Left renal cortex interstitium (tissue), 4 donors: Measurements from ENCODE around the gene NOL11. TPM values are rescaled to one million over a fixed set of nuclear protein-coding genes. Genes with fewer than 3 reads are reported as not detected.
"Not testable (repeated sequence)": the region's sequence is repeated elsewhere in the genome, so short reads cannot be mapped to it uniquely, and the experiment has no call there.

Source experiments
- DNase-seq, 4 donors: peaks; one replicate each; pipeline ENCODE4 v3.0.0-alpha.2; 2013; ENCODE audit warnings: low read depth in 4 of 4, low spot score in 2 of 4, missing footprints in 1 of 4
- polyA plus RNA-seq, 4 donors: library from polyadenylated mRNA; unstranded; fragments of 120-200 nt; gene quantifications; one replicate each; pipeline ENCODE4 v1.2.1, GENCODE V29; 2013; ENCODE audit not compliant: insufficient read length in 4 of 4

NOL11 gene
- polyA plus RNA-seq, 4 donors = 86.0 to 97.6 (median 92.3) TPM

DNA sequence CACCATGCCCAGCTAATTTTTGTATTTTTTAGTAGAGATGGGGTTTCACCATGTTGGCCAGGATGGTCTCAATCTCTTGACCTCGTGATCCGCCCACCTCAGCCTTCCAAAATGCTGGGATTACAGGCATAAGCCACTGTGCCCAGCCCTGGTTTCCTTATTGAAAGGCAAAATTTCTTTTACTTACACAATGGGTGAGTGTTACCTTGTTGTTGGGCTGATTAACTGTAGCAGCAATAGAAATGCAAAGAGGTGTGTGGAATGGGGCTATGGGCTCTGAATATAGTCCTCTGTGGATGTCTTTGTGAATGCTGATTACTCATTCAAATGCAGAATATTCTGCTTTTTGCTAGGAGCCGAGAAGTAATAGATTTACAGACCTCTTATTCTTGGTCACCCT lies 34.4 kb downstream of the NOL11 start:
- not testable (repeated sequence) for DNase-seq

DNA sequence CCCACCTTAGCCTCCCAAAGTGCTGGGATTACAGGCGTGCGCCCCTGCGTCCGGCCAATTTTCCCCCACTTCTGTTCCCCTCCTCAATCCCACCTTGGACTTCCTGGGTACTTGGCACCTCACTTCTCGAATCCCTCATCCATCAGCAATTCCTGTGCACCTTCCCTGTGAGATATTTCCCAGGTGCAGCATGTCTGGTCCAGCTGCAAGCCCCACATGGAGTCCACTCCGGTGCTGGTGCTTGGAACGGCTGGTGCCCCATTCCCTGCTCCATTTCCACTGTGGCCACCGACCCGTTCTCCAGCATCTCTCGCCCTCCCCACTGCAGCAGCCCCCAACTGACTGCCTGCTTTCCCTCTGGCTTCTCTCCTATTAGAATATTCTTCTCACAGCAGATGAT lies 35.3 kb downstream of the NOL11 start:
- DNase-seq = no peak

GRCh38 chr17:67754001-67754400 lies 36.3 kb downstream of the NOL11 start:
- DNase-seq = no peak

- DNase-seq = not testable (repeated sequence)
Measured at GRCh38 chr17:67754686-67755085, 37.0 kb downstream of the NOL11 start.

GRCh38 chr17:67756766-67757165 lies 39.0 kb downstream of the NOL11 start:
- DNase-seq = not testable (repeated sequence)

- no peak for DNase-seq
Measured at GRCh38 chr17:67759355-67760171, 41.8 kb downstream of the NOL11 start.

DNA sequence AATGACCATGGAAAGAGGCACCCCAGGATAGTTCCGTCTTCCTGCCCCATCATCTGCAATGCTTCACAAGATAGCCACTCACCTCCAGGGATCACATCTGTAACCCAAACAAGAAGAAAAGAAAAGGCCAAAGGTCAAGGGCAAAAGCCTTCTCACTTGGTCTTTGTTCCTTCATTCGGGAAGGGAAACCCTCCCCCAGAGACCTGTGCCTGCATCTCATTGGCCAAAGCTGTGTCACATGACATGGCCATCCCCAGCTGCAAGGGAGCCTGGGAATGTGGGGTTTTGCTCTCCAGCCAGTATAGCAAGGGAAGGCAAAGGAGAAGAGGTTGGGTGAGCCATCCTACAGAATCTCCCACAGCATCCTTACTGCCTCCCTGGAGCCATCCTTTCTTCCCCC lies 47.9 kb downstream of the NOL11 start:
- no peak for DNase-seq

DNA sequence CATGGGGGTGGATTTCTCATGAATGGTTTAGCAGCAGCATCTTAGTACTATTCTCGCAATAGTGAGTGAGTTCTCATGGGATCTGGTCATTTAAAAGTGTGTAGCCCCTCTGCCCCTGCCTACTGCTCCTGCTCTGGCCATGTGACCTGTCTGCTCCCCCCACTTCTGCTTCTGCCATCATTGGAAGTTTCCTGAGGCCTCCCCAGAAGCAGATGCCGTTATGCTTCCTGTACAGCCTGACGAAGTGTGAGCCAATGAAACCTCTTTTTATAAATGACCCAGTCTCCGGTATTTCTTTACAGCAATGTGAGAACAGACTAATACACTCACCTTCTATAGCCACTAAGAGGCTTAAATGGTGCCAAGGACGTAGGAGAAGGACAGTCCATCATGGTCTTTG lies 51.5 kb downstream of the NOL11 start:
- DNase-seq = no peak

GRCh38 chr17:67770539-67770938 lies 52.8 kb downstream of the NOL11 start:
- DNase-seq = no peak

DNA sequence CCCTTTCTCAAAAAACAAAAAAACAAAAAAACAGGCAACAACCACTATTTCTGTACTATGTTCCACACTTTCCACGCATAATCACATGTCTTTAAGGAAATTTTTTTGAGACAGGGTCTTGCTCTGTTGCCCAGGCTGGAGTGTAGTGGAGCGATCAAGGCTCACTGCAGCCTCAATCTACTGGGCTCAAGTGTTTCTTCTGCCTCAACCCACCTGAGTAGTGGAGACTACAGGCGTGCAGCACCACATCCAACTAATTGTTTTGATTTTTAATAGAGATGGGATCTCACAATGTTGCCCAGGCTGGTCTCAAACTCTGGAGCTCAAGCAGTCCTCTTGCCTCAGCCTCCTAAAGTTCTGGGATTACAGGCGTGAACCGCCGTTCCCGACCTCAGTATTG lies 54.9 kb downstream of the NOL11 start:
- no peak for DNase-seq

DNA sequence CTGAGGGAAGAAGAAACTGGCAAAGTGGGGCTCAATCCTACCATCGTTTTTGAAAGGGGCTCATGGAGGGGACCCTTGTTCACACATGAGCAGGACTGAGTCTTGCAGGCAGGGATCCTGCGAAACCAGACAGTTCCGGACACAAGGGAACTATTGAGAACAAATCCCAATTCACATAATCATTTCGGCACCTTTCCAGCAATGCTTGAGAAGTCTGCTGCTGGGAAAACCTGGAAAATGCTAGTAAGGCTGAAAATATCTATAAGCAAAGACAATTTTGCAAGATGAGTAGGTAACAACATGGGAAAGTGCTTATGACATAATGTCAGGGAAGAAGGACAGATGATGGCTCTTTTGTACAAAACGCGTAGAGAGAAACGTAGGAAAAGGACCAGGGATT lies 55.5 kb downstream of the NOL11 start:
- no peak for DNase-seq

GRCh38 chr17:67779098-67779672 lies 61.4 kb downstream of the NOL11 start:
- no peak for DNase-seq

DNA sequence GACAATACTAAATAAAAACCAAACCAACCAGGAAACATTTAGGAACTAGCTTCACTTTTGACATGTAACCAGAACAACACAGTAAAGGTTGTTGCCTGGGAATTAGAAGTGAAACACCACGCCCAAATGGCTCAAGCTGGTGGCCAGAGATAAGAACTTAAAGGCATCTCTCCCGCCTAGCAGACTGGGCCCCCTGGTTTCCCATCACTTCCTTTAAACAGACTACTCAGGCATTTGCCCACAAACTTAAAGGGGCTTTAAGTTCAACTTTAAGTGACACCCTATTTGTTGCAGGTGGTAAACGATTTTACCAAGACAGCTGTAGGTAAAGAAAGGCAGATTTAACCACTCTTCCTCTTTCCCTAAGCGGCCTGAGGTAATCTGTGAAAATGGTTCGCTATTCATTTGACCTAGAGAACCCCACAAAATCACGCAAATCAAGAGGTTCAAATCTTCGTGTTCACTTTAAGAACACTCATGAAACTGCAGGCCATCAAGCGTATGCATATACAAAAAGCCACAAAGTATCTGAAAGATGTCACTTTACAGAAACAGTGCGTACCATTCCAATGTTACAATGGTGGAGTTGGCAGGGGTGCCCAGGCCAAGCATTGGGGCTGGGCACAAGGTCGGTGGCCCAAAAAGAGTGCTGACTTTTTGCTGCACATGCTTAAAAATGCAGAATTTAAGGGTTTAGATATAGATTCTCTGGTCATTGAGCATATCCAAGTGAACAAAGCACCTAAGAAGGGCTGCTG lies 66.8 kb downstream of the NOL11 start:
- DNase-seq = no peak

DNA sequence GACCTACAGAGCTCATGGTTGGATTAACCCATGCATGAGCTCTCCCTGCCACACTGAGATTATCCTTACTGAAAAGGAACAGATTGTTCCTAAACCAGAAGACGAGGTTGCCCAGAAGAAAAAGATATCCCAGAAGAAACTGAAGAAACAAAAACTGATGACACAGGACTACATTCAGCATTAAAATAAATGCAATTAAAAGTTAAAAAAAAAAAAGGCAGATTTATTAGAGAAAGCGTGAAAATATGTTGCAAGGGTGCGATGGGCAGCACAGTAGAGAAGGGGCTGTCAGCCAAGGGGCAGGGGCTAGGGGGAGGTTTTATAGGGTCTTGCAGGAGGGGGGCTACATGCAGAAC lies 67.4 kb downstream of the NOL11 start:
- DNase-seq = no peak

- no peak for DNase-seq
Measured at GRCh38 chr17:67785504-67785903, 67.8 kb downstream of the NOL11 start.

Other genes with a start within 250 kb of the NOL11 start
- gene BPTF, start 107.6 kb downstream of the NOL11 start, polyA plus RNA-seq = 100 to 1,000 TPM in 3 of 4 donors, 10 to 100 TPM in 1; 87.8 to 136 (median 115) TPM